Naive B cell (primary cell): ENCODE data around the gene CLCN1. TPM values are rescaled to one million over a fixed set of nuclear protein-coding genes. Genes with fewer than 3 reads are reported as not detected.

Experiments
- ATAC-seq, 2 donors: fragments of 150-1000 bp; cut with Tn5 transposase; 2 replicates each; pipeline ENCODE4 v1.10.0; 2021; ENCODE audit warnings: low read depth in 2 of 2, mild to moderate bottlenecking in 2 of 2, moderate library complexity in 2 of 2
- DNase-seq: peaks from one replicate; pipeline ENCODE4 v3.0.0; 2022
- H3K27ac Mint-ChIP-seq, 6 donors: one replicate each; pipeline ENCODE4 v1.8.0; 2020 to 2022; ENCODE audit warnings: mild to moderate bottlenecking in 6 of 6, mixed read lengths in 6 of 6, moderate library complexity in 5 of 6, inconsistent platforms in 2 of 6
- H3K27me3 Mint-ChIP-seq, 3 donors: one replicate each; pipeline ENCODE4 v1.8.0; 2021 to 2022; ENCODE audit warnings: mixed read lengths in 3 of 3, mild to moderate bottlenecking in 1 of 3
- H3K36me3 Mint-ChIP-seq, 2 donors: one replicate each; pipeline ENCODE4 v1.8.0; 2020 to 2022; ENCODE audit warnings: mixed read lengths in 2 of 2, inconsistent platforms in 1 of 2, mild to moderate bottlenecking in 1 of 2
- H3K4me1 Mint-ChIP-seq, 3 donors: one replicate each; pipeline ENCODE4 v1.8.0; 2020 to 2022; ENCODE audit warnings: mixed read lengths in 3 of 3, inconsistent platforms in 1 of 3, mild to moderate bottlenecking in 1 of 3, moderate library complexity in 1 of 3
- H3K4me3 Mint-ChIP-seq, 8 donors: one replicate each; pipeline ENCODE4 v1.8.0; 2020 to 2022; ENCODE audit warnings: mild to moderate bottlenecking in 8 of 8, mixed read lengths in 8 of 8, moderate library complexity in 8 of 8, inconsistent platforms in 2 of 8
- H3K9me3 Mint-ChIP-seq, 7 donors: one replicate each; pipeline ENCODE4 v1.8.0; 2020 to 2022; ENCODE audit warnings: mixed read lengths in 7 of 7, mild to moderate bottlenecking in 5 of 7, inconsistent platforms in 2 of 7, moderate library complexity in 1 of 7
- polyA plus RNA-seq, 6 donors: library from polyadenylated mRNA; unstranded; fragments of 300-500 nt; fragmentation: Illumina TruSeq; gene quantifications; one replicate each; pipeline ENCODE4 v1.2.3, GENCODE V29; 2021; ENCODE audit warnings: low read depth in 6 of 6

Gene CLCN1
- polyA plus RNA-seq, 6 donors from 2014 or later: not detected

GRCh38 chr7:143396182-143396581, 80.3 kb downstream of the CLCN1 start:
- DNase-seq: no peak
- Mint-ChIP-seq H3K27me3 (peaks cover 0 to 8% (median 0%) of the 10 kb centered on the region in 3 donors), H3K4me3 (no peak overlapping the region), H3K27ac (no peak overlapping the region), H3K9me3 (no peaks in the 10 kb centered on the region), H3K4me1 (peaks cover 0 to 6% (median 4%) of the 10 kb centered on the region in 3 donors), H3K36me3 (no peaks in the 10 kb centered on the region)
- ATAC-seq: no peak

DNA sequence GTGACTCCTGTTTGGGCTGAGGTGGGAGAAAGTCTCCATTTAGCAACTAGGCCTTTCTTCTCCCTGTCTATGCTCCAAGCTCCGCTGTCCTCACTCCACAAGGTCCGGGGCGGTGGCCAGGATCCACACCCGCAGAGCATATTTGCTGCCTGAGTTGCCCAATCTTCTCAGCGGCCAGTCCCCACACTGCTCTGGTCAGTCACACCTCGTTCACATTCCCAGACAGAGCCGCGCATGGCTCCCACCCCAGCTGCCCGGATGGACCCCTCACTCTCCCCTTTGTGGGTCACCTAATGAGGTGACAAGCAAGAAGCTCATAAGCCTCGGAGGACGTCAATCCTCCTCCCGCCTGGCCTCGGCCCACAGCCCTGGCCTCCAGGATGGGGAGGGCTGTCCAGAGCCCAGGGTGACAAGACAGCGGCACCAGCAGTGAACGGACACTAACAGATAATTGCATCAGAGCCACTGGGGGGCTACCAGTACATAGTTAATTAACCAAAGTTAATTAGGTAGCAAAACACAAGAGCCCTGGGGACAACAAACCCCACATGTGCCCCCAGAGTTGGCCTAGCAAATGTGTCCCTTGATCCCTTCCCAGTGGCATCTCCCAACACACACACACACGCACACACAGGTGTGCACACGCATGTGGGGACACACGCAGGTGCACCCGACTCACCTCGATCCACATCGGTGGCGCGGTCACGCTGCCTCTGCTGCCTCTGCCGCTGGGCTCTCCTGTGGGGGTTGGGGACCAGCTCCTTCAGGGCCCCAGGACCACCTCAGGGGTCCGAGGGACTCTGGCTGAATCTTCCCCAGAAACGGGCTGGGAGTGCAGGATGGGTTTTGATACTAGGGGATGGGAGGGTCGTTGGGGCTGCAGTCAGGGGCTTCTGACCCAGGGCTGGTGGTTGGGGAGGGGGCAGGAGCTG, 81.0 kb downstream of the CLCN1 start:
- H3K4me3 Mint-ChIP-seq: no peak overlapping the region
- peaks cover 0 to 6% (median 4%) of the 10 kb centered on the region in 3 donors for H3K4me1 Mint-ChIP-seq
- H3K9me3 Mint-ChIP-seq: no peaks in the 10 kb centered on the region
- H3K27me3 Mint-ChIP-seq: peaks cover 0 to 8% (median 0%) of the 10 kb centered on the region in 3 donors
- ATAC-seq: no peak
- peak overlapping the region in 1 of 6 donors; percentile 64 for H3K27ac Mint-ChIP-seq
- no peak for DNase-seq
- H3K36me3 Mint-ChIP-seq: no peaks in the 10 kb centered on the region

DNA sequence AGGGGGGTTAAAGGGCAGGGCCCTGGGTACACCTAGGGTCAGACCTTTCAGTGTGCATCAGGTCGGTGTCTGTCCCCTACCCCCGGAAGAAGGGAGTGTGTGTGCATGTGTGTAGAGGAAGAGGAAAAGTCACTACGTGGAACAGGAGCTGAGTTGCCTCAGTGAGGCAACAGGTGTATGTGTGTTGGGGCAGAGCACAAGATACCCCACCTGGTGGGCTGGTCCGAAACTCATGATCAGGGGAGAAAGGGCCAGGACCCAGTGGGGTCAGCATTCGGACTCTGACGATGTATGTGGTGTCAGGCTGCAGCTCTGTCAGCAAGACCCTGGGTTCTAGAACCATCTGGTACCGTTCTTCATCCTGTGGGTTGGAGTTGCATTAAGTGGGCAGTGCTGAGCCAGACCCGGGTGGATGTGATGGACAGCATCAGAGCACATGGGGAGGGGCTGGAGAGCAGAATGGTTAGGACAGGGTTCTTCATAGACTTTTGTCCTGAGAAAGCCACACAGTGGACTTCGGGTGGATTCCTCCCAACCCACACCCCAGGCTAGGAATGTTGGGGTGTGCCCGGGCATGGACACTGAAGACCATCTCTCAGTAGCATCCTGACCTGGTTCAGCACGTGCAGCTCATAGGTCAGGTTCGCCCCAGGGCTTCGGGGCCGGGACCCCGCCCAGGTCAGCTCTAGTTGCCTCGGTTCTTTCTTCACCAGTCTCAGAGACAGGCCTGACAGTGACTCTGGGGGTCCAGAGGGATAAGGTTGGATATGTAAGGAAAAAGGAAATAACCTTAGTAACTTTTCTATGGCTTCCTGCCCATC, 82.0 kb downstream of the CLCN1 start:
- Mint-ChIP-seq H3K27ac (no peak overlapping the region), H3K36me3 (no peaks in the 10 kb centered on the region), H3K4me3 (no peak overlapping the region), H3K4me1 (peaks cover 0 to 6% (median 4%) of the 10 kb centered on the region in 3 donors), H3K27me3 (peaks cover 0 to 8% (median 0%) of the 10 kb centered on the region in 3 donors), H3K9me3 (no peaks in the 10 kb centered on the region)
- ATAC-seq: no peak
- no peak for DNase-seq

- Mint-ChIP-seq H3K4me3 (no peak overlapping the region), H3K36me3 (no peaks in the 10 kb centered on the region), H3K9me3 (no peaks in the 10 kb centered on the region), H3K27me3 (peaks cover 0 to 8% (median 0%) of the 10 kb centered on the region in 3 donors), H3K27ac (no peak overlapping the region), H3K4me1 (peaks cover 0 to 6% (median 4%) of the 10 kb centered on the region in 3 donors)
- ATAC-seq (no peak), DNase-seq (no peak)
Observed at GRCh38 chr7:143398616-143399015, 82.7 kb downstream of the CLCN1 start.

GRCh38 chr7:143399151-143399550, 83.2 kb downstream of the CLCN1 start:
- Mint-ChIP-seq H3K4me3 (peak overlapping the region in 1 of 8 donors; percentile 29), H3K9me3 (no peaks in the 10 kb centered on the region), H3K36me3 (no peaks in the 10 kb centered on the region), H3K27ac (no peak overlapping the region), H3K4me1 (peaks cover 0 to 6% (median 4%) of the 10 kb centered on the region in 3 donors), H3K27me3 (peaks cover 0 to 8% (median 0%) of the 10 kb centered on the region in 3 donors)
- no peak for DNase-seq
- no peak for ATAC-seq

DNA sequence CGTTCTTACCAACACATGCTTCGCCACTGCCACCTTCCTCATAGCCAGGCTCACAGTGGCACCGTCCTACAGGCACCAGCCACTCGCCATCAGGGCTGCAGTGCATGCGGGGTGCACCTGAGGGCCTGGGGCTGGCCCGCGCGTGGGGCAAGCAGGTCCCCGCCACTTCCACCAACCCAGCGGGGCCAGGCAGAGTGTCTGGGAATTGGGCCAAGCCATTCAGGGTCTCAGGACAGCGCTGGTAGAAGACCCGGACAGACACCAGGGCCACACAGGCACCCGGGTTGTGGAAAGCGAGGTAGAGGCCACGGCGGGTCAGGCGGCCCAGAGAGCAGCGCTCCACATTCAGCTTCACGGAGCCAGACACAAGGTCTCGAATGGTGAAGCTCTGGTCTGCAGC, 83.7 kb downstream of the CLCN1 start:
- H3K27me3 Mint-ChIP-seq: peaks cover 0 to 8% (median 0%) of the 10 kb centered on the region in 3 donors
- no peaks in the 10 kb centered on the region for H3K9me3 Mint-ChIP-seq
- H3K4me1 Mint-ChIP-seq: peaks cover 0 to 6% (median 4%) of the 10 kb centered on the region in 3 donors
- ATAC-seq: no peak
- no peak for DNase-seq
- peak overlapping the region in 1 of 6 donors; percentile 14 for H3K27ac Mint-ChIP-seq
- no peaks in the 10 kb centered on the region for H3K36me3 Mint-ChIP-seq
- peak overlapping the region in 2 of 8 donors; percentile 29 to 35 for H3K4me3 Mint-ChIP-seq

- no peaks in the 10 kb centered on the region for H3K27me3 Mint-ChIP-seq
- ATAC-seq: no peak
- H3K4me1 Mint-ChIP-seq: no peaks in the 10 kb centered on the region
Observed at GRCh38 chr7:143401265-143401664, 85.4 kb downstream of the CLCN1 start.

More at GRCh38 chr7:143401265-143401664, 85.4 kb downstream of the CLCN1 start:
- no peaks in the 10 kb centered on the region for H3K9me3 Mint-ChIP-seq
- H3K36me3 Mint-ChIP-seq: no peaks in the 10 kb centered on the region
- H3K4me3 Mint-ChIP-seq: no peak overlapping the region
- DNase-seq: no peak
- no peak overlapping the region for H3K27ac Mint-ChIP-seq

Other genes with a start within 250 kb of the CLCN1 start
- not detected for gene PIP, start 184.0 kb upstream of the CLCN1 start, polyA plus RNA-seq
- gene TAS2R39, start 132.7 kb upstream of the CLCN1 start, polyA plus RNA-seq: not detected
- gene TAS2R40, start 94.1 kb upstream of the CLCN1 start, polyA plus RNA-seq: not detected
- gene GSTK1, start 52.7 kb upstream of the CLCN1 start, polyA plus RNA-seq: 100 to 1,000 TPM; 180 to 225 (median 204) TPM
- gene TMEM139, start 31.2 kb upstream of the CLCN1 start, polyA plus RNA-seq: under 1 TPM in 2 of 6 donors, not detected in 4; 0.32 TPM
- 10 to 100 TPM in 5 of 6 donors, 1 to 10 TPM in 1; 4.2 to 42.7 (median 23.9) TPM for gene CASP2, start 27.8 kb upstream of the CLCN1 start, polyA plus RNA-seq
- not detected for gene FAM131B, start 46.6 kb downstream of the CLCN1 start, polyA plus RNA-seq
- gene ZYX, start 65.2 kb downstream of the CLCN1 start, polyA plus RNA-seq: 10 to 100 TPM in 4 of 6 donors, 1 to 10 TPM in 2; 4.7 to 21.4 (median 12.2) TPM
- under 1 TPM in 1 of 6 donors, not detected in 5; 0.06 TPM for gene EPHA1, start 92.7 kb downstream of the CLCN1 start, polyA plus RNA-seq
- gene TAS2R60, start 127.3 kb downstream of the CLCN1 start, polyA plus RNA-seq: not detected
- gene TAS2R41, start 161.8 kb downstream of the CLCN1 start, polyA plus RNA-seq: not detected